ENCODE measurements around the gene KRTAP3-3. TPM values are rescaled to one million over a fixed set of nuclear protein-coding genes. Genes with fewer than 3 reads are reported as not detected.

Gene KRTAP3-3
- total RNA-seq, 1 experiment from 2014 or later: not detected

GRCh38 chr17:41009936-41010335, 16.0 kb upstream of the KRTAP3-3 start:
- Mint-ChIP-seq H3K4me1 (peaks cover 17 to 19% of the 10 kb centered on the region in 2 experiments), H3K27ac (no peak overlapping the region), H3K9me3 (no peaks in the 10 kb centered on the region), H3K36me3 (ENCODE audit: insufficient read depth in 1 of 3, low read depth in 3 of 3) (no peaks in the 10 kb centered on the region), H3K4me3 (no peak overlapping the region), H3K27me3 (ENCODE audit: low read depth) (no peaks in the 10 kb centered on the region)
- Histone ChIP-seq H4K20me1 (ENCODE audit: control insufficient read depth, insufficient read depth, insufficient read length) (no peaks in the 10 kb centered on the region), H2AK5ac (ENCODE audit: insufficient read length, low read length) (no peak overlapping the region), H2BK5ac (ENCODE audit: insufficient read length, low read length) (no peak overlapping the region), H3K14ac (ENCODE audit: insufficient read depth, low read length) (no peak overlapping the region), H4K8ac (replicated peaks; ENCODE audit: insufficient read length, low read depth, low read length) (no peak overlapping the region), H2BK12ac (ENCODE audit: insufficient read length, low read depth, low read length) (no peak overlapping the region), H4K91ac (ENCODE audit: insufficient read length, low read depth, low read length) (no peak overlapping the region), H2BK15ac (ENCODE audit: low read depth, low read length) (no peak overlapping the region), H3K27me3 (ENCODE audit: insufficient read depth, low read length) (no peaks in the 10 kb centered on the region), H3K4ac (ENCODE audit: low read depth, low read length) (no peak overlapping the region), H2BK20ac (ENCODE audit: low read depth, low read length, poor library complexity, severe bottlenecking) (no peak overlapping the region), H3K18ac (ENCODE audit: insufficient read length, low read depth, low read length) (no peak overlapping the region), H3K23me2 (ENCODE audit: insufficient read length, low read depth, low read length, poor library complexity, severe bottlenecking) (no peaks in the 10 kb centered on the region), H3K79me2 (ENCODE audit: insufficient read depth, low read length) (no peaks in the 10 kb centered on the region), H3T11ph (ENCODE audit: low read length) (no peak overlapping the region), H3K4me2 (ENCODE audit: insufficient read depth, insufficient read length, low read length) (no peak overlapping the region), H3K9me3 (ENCODE audit: control insufficient read depth, low read depth, low read length) (no peaks in the 10 kb centered on the region), H2BK120ac (ENCODE audit: low read depth, low read length, poor library complexity, severe bottlenecking) (no peak overlapping the region), H3K9ac (ENCODE audit: extremely low read depth, insufficient read length, low read length) (no peak overlapping the region), H4K5ac (ENCODE audit: insufficient read length, low read depth, low read length) (no peak overlapping the region), H2AFZ (ENCODE audit: low read length) (no peak overlapping the region), H3K27ac (ENCODE audit: insufficient read length, low read depth, low read length) (no peak overlapping the region), H3K79me1 (ENCODE audit: insufficient read depth, low read depth, low read length, poor library complexity, severe bottlenecking) (no peaks in the 10 kb centered on the region), H3K4me1 (ENCODE audit: insufficient read depth, low read length) (no peaks in the 10 kb centered on the region; the same call in 1 of the 2 replicates), H3K23ac (ENCODE audit: insufficient read length, low read depth, low read length) (no peak overlapping the region), H3K56ac (ENCODE audit: insufficient read length, low read depth, low read length) (no peak overlapping the region)
- WGBS (ENCODE audit: extremely low coverage, insufficient read length, low lambda C conversion rate): no CpG with 5 or more reads among the region's 1 CpG
- no peak for DNase-seq
- no peak for TF ChIP-seq CTCF (conservative IDR thresholded peaks at IDR 0.05)

Measured in H9 (cell line).